SK-N-MC (cell line): ENCODE results near the gene FASTKD1.

Experiments
- EZH2 ChIP-seq: fragments of 200-600 bp; sonication (generic); IDR thresholded peaks from one replicate; pipeline ENCODE4 v1.6.1; 2017; ENCODE audit warnings: antibody characterized with exemption
- FOXP2 ChIP-seq: optimal IDR thresholded peaks from 2 replicates; pipeline ENCODE3; 2011; ENCODE audit warnings: mild to moderate bottlenecking, moderate library complexity; ENCODE audit not compliant: insufficient read depth; ENCODE audit errors: extremely low read length, control extremely low read depth
- POLR2AphosphoS5 ChIP-seq: IDR thresholded peaks from 2 replicates; pipeline ENCODE4 v1.6.1; 2012; ENCODE audit warnings: mild to moderate bottlenecking, low read depth, low read length, borderline replicate concordance

DNA sequence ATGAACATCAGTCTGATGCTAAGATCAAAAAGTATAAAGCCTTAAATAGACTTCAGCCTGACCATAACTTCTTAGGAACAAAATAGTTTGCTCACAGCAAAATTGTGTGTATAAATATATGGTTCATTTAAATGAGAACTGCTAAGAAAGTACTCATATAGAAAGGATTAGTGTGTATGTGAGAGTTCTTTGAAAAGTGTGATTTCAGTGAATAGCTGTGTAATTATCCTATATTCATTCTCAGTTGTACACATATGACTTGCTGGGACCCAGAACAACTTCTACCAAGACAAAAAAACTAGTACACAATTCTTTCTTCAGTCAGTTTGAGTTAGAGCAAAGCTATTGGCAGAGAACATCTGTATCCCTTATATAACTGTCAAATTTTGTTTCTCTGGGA lies 87.2 kb downstream of the FASTKD1 start:
- TF ChIP-seq POLR2AphosphoS5 (no peak), EZH2 (no peak), FOXP2 (no peak)
